HEK293 (cell line): ENCODE data around the gene ACSS1.

Source experiments
- CTCF ChIP-seq: fragments of 450-650 bp; formaldehyde crosslinking; IDR thresholded peaks from 2 replicates; pipeline ENCODE4 v1.5.1; 2016; ENCODE audit warnings: missing biosample characterization, missing genetic modification characterization
- KLF10 ChIP-seq: fragments of 450-650 bp; IDR thresholded peaks from 2 replicates; pipeline ENCODE4 v1.5.1; 2018; ENCODE audit warnings: missing biosample characterization, mild to moderate bottlenecking, missing genetic modification characterization
- KLF17 ChIP-seq: fragments of 450-650 bp; formaldehyde crosslinking; IDR thresholded peaks from 2 replicates; pipeline ENCODE4 v1.5.1; 2016; ENCODE audit warnings: missing biosample characterization, missing genetic modification characterization
- ZBTB7A ChIP-seq: fragments of 450-650 bp; formaldehyde crosslinking; IDR thresholded peaks from 2 replicates; pipeline ENCODE4 v1.5.1; 2016; ENCODE audit warnings: low read depth, missing biosample characterization, missing genetic modification characterization
- ZFP37 ChIP-seq: fragments of 450-650 bp; formaldehyde crosslinking; IDR thresholded peaks from 2 replicates; pipeline ENCODE4 v1.5.1; 2016; ENCODE audit warnings: missing biosample characterization, missing genetic modification characterization
- ZNF146 ChIP-seq: fragments of 450-650 bp; formaldehyde crosslinking; IDR thresholded peaks from 2 replicates; pipeline ENCODE4 v1.5.1; 2016; ENCODE audit warnings: missing biosample characterization, missing genetic modification characterization
- ZNF221 ChIP-seq: fragments of 450-650 bp; formaldehyde crosslinking; IDR thresholded peaks from 2 replicates; pipeline ENCODE4 v1.5.1; 2017; ENCODE audit warnings: missing biosample characterization, missing genetic modification characterization, borderline replicate concordance
- ZNF404 ChIP-seq: fragments of 450-650 bp; formaldehyde crosslinking; IDR thresholded peaks from 2 replicates; pipeline ENCODE4 v1.5.1; 2017; ENCODE audit warnings: missing biosample characterization, missing genetic modification characterization
- ZNF561 ChIP-seq: fragments of 450-650 bp; IDR thresholded peaks from 2 replicates; pipeline ENCODE4 v1.5.1; 2018; ENCODE audit warnings: missing biosample characterization, missing genetic modification characterization, borderline replicate concordance
- ZNF660 ChIP-seq: fragments of 450-650 bp; IDR thresholded peaks from 2 replicates; pipeline ENCODE4 v1.5.1; 2018; ENCODE audit warnings: missing biosample characterization, mild to moderate bottlenecking, missing genetic modification characterization
- ZNF677 ChIP-seq: fragments of 450-650 bp; IDR thresholded peaks from 2 replicates; pipeline ENCODE4 v1.5.0; 2018; ENCODE audit warnings: missing biosample characterization, mild to moderate bottlenecking, missing genetic modification characterization, moderate library complexity
- TF ChIP-seq, protein P1 (sequence below): fragments of 450-650 bp; formaldehyde crosslinking; IDR thresholded peaks from 2 replicates; pipeline ENCODE4 v1.5.1; 2016; ENCODE audit warnings: missing biosample characterization, missing genetic modification characterization

DNA sequence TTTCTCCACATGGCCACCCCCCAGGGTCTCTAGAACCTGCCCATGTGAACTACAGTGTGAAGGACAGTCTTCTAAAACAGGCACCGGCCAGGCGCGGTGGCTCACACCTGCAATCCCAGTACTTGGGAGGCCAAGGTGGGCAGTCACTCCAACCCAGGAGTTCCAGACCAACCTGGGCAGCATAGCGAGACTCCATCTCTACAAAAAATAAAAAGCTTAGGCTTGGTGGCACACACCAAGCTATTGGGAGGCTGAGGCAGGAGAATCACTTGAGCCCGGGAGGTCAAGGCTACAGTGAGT, 13.7 kb downstream of the ACSS1 start:
- TF ChIP-seq CTCF (tag by site-specific recombination) (no peak), ZNF221 (tag by site-specific recombination) (no peak), KLF17 (no peak), ZNF146 (tag by site-specific recombination) (no peak), ZBTB7A (tag by site-specific recombination) (no peak), ZNF404 (tag by site-specific recombination) (no peak), KLF10 (tag by site-specific recombination) (no peak), ZNF660 (tag by site-specific recombination) (no peak), ZNF561 (no peak), ZNF677 (no peak), ZFP37 (tag by site-specific recombination) (no peak)
- TF ChIP-seq, protein P1, sequence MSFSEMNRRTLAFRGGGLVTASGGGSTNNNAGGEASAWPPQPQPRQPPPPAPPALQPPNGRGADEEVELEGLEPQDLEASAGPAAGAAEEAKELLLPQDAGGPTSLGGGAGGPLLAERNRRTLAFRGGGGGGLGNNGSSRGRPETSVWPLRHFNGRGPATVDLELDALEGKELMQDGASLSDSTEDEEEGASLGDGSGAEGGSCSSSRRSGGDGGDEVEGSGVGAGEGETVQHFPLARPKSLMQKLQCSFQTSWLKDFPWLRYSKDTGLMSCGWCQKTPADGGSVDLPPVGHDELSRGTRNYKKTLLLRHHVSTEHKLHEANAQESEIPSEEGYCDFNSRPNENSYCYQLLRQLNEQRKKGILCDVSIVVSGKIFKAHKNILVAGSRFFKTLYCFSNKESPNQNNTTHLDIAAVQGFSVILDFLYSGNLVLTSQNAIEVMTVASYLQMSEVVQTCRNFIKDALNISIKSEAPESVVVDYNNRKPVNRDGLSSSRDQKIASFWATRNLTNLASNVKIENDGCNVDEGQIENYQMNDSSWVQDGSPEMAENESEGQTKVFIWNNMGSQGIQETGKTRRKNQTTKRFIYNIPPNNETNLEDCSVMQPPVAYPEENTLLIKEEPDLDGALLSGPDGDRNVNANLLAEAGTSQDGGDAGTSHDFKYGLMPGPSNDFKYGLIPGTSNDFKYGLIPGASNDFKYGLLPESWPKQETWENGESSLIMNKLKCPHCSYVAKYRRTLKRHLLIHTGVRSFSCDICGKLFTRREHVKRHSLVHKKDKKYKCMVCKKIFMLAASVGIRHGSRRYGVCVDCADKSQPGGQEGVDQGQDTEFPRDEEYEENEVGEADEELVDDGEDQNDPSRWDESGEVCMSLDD (tag by site-specific recombination): no peak
